ENCODE measurements around the gene PNRC1.

DNA sequence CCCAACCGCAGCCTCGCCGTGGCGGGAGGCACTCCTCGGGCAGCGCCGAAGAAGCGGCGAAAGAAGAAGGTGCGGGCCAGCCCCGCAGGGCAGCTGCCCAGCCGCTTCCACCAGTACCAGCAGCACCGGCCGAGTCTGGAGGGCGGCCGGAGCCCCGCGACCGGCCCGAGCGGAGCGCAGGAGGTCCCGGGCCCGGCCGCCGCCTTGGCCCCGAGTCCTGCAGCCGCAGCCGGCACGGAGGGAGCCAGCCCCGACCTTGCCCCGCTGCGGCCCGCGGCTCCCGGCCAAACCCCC lies 525 bp downstream of the PNRC1 start:
- TF ChIP-seq, protein P1, sequence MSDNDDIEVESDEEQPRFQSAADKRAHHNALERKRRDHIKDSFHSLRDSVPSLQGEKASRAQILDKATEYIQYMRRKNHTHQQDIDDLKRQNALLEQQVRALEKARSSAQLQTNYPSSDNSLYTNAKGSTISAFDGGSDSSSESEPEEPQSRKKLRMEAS (IDR thresholded peaks at IDR 0.05; ENCODE audit: low read depth) = no peak
- no peak for TF ChIP-seq SMC3 (IDR thresholded peaks at IDR 0.05; ENCODE audit: low read depth, low read length)
- TF ChIP-seq, protein P2, sequence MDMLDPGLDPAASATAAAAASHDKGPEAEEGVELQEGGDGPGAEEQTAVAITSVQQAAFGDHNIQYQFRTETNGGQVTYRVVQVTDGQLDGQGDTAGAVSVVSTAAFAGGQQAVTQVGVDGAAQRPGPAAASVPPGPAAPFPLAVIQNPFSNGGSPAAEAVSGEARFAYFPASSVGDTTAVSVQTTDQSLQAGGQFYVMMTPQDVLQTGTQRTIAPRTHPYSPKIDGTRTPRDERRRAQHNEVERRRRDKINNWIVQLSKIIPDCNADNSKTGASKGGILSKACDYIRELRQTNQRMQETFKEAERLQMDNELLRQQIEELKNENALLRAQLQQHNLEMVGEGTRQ (IDR thresholded peaks at IDR 0.05; ENCODE audit: borderline replicate concordance, low read depth, low read length) = no peak
- no peak for TF ChIP-seq POLR2AphosphoS5 (IDR thresholded peaks at IDR 0.05; ENCODE audit: low read depth, low read length)
